ENCODE measurements around the gene PTPRG. TPM values are rescaled to one million over a fixed set of nuclear protein-coding genes. Genes with fewer than 3 reads are reported as not detected.
A peak's percentile ranks its signal among the peaks of the same experiment; 100 is the strongest.

The PTPRG gene
- total and polyA plus RNA-seq, 11 donors, result 8.0 to 48.5 (median 35.4) TPM

DNA sequence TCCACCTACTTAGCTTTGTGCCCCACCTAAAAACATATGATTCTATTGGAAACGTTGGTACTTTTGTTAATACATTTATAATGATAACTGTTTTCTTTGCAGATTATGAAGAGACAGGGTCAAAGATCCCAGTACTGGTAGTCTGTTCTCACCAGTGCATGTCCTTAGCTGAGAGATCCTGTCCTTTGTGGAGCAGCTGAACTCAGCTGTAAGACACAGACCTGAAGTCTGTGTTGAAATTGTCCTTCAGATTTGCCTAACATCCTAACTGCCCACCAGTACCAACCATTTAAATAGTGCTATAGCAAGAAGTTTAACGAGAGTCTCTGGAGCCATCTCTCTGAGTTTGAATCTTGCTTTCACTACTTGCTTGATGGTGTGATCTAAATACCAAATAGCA is 413.3 kb downstream of the PTPRG start:
- H3K9me3 ChIP-seq, result no peaks in the 10 kb centered on the region
- intact Hi-C loops (cut with DNase I), result no loop called here
- 58 to 71% (median 64%) methylated on average over 2 of the region's 2 CpGs for WGBS, 4 donors
- H3K36me3 ChIP-seq, result no peaks in the 10 kb centered on the region
- no peak overlapping the region for H3K4me3 ChIP-seq
- DNase-seq, result no peak
- H3K27ac ChIP-seq, result peak overlapping the region in 5 of 12 donors; percentile 12 to 51 (median 29)
- ATAC-seq, result peak in 2 of 4 donors; percentile 46 to 57
- H3K27me3 ChIP-seq, result no peaks in the 10 kb centered on the region
- TF ChIP-seq POLR2A (IDR thresholded peaks at IDR 0.05), result no peak
- TF ChIP-seq, protein P1, sequence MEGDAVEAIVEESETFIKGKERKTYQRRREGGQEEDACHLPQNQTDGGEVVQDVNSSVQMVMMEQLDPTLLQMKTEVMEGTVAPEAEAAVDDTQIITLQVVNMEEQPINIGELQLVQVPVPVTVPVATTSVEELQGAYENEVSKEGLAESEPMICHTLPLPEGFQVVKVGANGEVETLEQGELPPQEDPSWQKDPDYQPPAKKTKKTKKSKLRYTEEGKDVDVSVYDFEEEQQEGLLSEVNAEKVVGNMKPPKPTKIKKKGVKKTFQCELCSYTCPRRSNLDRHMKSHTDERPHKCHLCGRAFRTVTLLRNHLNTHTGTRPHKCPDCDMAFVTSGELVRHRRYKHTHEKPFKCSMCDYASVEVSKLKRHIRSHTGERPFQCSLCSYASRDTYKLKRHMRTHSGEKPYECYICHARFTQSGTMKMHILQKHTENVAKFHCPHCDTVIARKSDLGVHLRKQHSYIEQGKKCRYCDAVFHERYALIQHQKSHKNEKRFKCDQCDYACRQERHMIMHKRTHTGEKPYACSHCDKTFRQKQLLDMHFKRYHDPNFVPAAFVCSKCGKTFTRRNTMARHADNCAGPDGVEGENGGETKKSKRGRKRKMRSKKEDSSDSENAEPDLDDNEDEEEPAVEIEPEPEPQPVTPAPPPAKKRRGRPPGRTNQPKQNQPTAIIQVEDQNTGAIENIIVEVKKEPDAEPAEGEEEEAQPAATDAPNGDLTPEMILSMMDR (IDR thresholded peaks at IDR 0.05), result no peak
- H3K4me1 ChIP-seq, result peaks cover 0 to 50% (median 25%) of the 10 kb centered on the region in 12 donors

DNA sequence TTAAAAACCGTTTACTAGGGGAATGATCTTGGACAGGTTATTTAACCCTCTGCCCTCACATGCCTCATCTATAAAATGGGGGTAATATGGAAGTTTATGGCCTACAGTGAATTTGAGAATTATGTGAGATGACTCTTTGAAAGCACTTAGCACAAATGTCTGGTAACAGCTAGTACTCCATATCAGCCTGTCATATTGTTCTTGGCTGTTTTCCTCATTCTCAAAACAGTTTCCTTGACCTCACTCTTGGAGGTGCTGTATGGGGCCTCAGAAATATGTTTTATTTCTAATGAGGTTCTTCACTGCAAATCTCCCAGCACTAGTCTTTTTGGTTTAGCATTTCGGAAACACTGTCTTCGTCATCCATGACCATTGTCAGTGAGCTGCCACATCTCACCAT is 413.8 kb downstream of the PTPRG start:
- H3K27me3 ChIP-seq, result no peaks in the 10 kb centered on the region
- ATAC-seq, result peak in 3 of 4 donors; percentile 53 to 74 (median 69)
- TF ChIP-seq, protein P1 (IDR thresholded peaks at IDR 0.05), result no peak
- H3K4me3 ChIP-seq, result no peak overlapping the region
- no peaks in the 10 kb centered on the region for H3K36me3 ChIP-seq
- peaks cover 0 to 55% (median 29%) of the 10 kb centered on the region in 12 donors for H3K4me1 ChIP-seq
- DNase-seq, result no peak
- intact Hi-C loops (cut with DNase I), result no loop called here
- H3K9me3 ChIP-seq, result no peaks in the 10 kb centered on the region
- peak overlapping the region in 7 of 12 donors; percentile 12 to 51 (median 31) for H3K27ac ChIP-seq
- 57 to 85% (median 79%) methylated on average over 3 of the region's 3 CpGs for WGBS, 4 donors

DNA sequence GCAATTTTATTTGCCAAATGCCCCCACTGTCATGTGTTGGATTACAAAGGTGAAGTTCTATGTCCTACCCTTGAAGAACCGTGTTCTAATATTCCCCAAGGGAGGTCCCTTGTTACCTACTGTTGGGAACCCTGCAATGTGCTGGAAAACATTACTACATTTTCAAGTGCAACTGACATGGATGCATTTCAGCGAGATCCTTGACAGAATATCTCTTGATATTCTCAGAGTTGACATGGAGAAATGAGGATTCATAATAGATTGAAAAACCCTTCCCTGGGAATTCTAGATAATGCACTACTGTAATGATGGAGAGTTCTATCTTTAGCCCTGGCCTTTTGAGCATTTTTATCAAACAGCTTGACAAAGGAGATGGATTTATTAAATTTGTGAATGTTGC is 414.6 kb downstream of the PTPRG start:
- H3K27ac ChIP-seq, result peak overlapping the region in 5 of 12 donors; percentile 16 to 47 (median 39)
- TF ChIP-seq, protein P1 (IDR thresholded peaks at IDR 0.05), result no peak
- no peak for TF ChIP-seq POLR2A (IDR thresholded peaks at IDR 0.05)
- 31 to 44% (median 39%) methylated on average over 2 of the region's 2 CpGs for WGBS, 4 donors

DNA sequence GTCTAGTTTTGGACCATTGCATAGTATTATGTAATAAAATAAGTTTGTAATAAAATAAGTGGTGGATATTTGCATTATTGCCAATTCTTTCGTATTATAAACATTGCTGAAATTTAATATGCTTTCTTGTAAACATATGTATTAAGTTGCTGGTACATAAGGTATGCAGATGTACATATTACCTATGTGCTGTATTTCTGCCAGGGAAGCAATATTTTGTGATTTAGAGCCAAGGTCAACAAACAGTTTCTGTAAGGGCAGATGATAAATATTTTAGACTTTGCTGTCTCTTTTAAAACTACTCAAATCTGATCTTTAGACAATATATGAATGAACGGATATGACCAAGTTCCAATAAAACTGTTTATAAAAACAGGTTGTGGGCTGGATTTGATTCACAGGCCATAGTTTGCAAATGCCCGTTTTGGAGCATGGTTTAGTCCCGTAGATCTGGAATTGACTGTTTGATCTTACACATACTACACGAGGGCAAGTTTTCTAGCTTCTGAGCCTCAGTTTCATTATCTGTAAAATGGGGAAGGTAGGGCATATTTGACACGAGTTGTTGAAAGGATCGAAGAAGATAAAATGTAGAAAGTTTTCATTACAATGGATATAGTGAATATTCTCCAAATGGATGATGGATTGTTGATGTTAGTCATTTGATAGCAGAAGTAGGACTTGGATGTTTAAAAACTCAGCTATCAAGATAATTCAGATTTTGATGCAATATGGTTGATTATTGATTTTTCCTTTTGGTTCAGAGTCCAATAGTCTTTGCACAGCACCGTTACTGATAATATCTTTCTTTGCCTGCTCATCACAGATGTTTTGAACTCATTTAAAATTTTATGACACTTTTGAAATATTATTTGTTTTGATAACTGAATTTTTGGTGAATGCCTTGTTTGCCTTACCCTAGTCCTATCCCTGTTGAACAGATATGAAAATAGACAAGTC is 417.4 kb downstream of the PTPRG start:
- WGBS, 4 donors, result 85 to 95% (median 91%) methylated on average over 8 of the region's 8 CpGs
- Histone ChIP-seq H3K27ac (peak overlapping the region in 1 of 12 donors; percentile 30), H3K27me3 (no peaks in the 10 kb centered on the region), H3K9me3 (no peaks in the 10 kb centered on the region), H3K4me1 (peaks cover 0 to 65% (median 32%) of the 10 kb centered on the region in 12 donors), H3K4me3 (no peak overlapping the region), H3K36me3 (no peaks in the 10 kb centered on the region)
- no peak for ATAC-seq
- intact Hi-C loops (cut with DNase I), result no loop called here
- TF ChIP-seq, protein P1 (IDR thresholded peaks at IDR 0.05), result no peak
- no peak for TF ChIP-seq POLR2A (IDR thresholded peaks at IDR 0.05)
- no peak for DNase-seq

More for the DNA sequence above, 414.6 kb downstream of the PTPRG start:
- no peaks in the 10 kb centered on the region for H3K36me3 ChIP-seq
- no peaks in the 10 kb centered on the region for H3K27me3 ChIP-seq
- H3K9me3 ChIP-seq, result no peaks in the 10 kb centered on the region
- DNase-seq (no peak), ATAC-seq (peak in 3 of 4 donors; percentile 34 to 68 (median 62))
- intact Hi-C loops (cut with DNase I), result no loop called here
- no peak overlapping the region for H3K4me3 ChIP-seq
- peaks cover 0 to 61% (median 32%) of the 10 kb centered on the region in 12 donors for H3K4me1 ChIP-seq
